D721Med (cell line): ENCODE measurements around the gene ITGBL1.

Experiments used
- DNase-seq: peaks from one replicate; pipeline ENCODE4 v3.0.0; 2011; ENCODE audit warnings: low spot score; ENCODE audit not compliant: insufficient read length
- FAIRE-seq: peaks from 2 replicates; lab custom pipeline; 2011; peaks lifted over from hg19 to GRCh38; lab: Jason Lieb, UNC
- CTCF ChIP-seq: IDR thresholded peaks from 2 replicates; pipeline ENCODE4 v1.5.1; 2012; ENCODE audit warnings: mild to moderate bottlenecking, control low read depth; ENCODE audit not compliant: insufficient read depth; ENCODE audit errors: missing control alignments

The ITGBL1 gene

GRCh38 chr13:101712026-101712348 is 259.5 kb downstream of the ITGBL1 start:
- no peak for TF ChIP-seq CTCF
- DNase-seq (no peak), FAIRE-seq (no peak)

- DNase-seq: no peak
- no peak for FAIRE-seq
- TF ChIP-seq CTCF: no peak
Measured at GRCh38 chr13:101714195-101714594, 261.7 kb downstream of the ITGBL1 start.

- no peak for TF ChIP-seq CTCF
- FAIRE-seq (no peak), DNase-seq (no peak)
Measured at GRCh38 chr13:101717353-101717752, 264.9 kb downstream of the ITGBL1 start.

- no peak for TF ChIP-seq CTCF
- no peak for DNase-seq
- FAIRE-seq: no peak
Measured at GRCh38 chr13:101718496-101718895, 266.0 kb downstream of the ITGBL1 start.

GRCh38 chr13:101726681-101727080 is 274.2 kb downstream of the ITGBL1 start:
- TF ChIP-seq CTCF: no peak
- DNase-seq (no peak), FAIRE-seq (no peak)

- no peak for DNase-seq
- TF ChIP-seq CTCF: no peak
- FAIRE-seq: no peak
Measured at GRCh38 chr13:101727118-101727517, 274.6 kb downstream of the ITGBL1 start.

GRCh38 chr13:101728021-101728420 is 275.5 kb downstream of the ITGBL1 start:
- TF ChIP-seq CTCF: no peak
- DNase-seq: no peak
- FAIRE-seq: no peak
